HEK293T (cell line): ENCODE measurements around the gene DYNLL2.

ENCODE experiments used
- CTCF ChIA-PET: fragments of 350-600 bp; formaldehyde crosslinking; extraction: SDS; loops from one replicate; lab custom pipeline; 2021; ENCODE audit warnings: antibody characterized with exemption, inconsistent platforms; lab: Yijun Ruan, JAX
- POLR2A ChIA-PET: fragments of 350-600 bp; formaldehyde crosslinking; extraction: SDS; loops from one replicate; lab custom pipeline; 2020; ENCODE audit warnings: antibody characterized with exemption, inconsistent platforms; lab: Yijun Ruan, JAX
- DNase-seq: peaks from one replicate; pipeline ENCODE4 v3.0.0; 2012; ENCODE audit warnings: mixed read lengths; ENCODE audit errors: extremely low spot score
- ARNT ChIP-seq: fragments of 450-650 bp; IDR thresholded peaks from 2 replicates; pipeline ENCODE4 v1.6.1; 2017; ENCODE audit warnings: mild to moderate bottlenecking
- BHLHE40 ChIP-seq: fragments of 450-650 bp; IDR thresholded peaks from 2 replicates; pipeline ENCODE4 v1.6.1; 2016; ENCODE audit warnings: mild to moderate bottlenecking, moderate library complexity, borderline replicate concordance
- CTBP1 ChIP-seq: fragments of 450-650 bp; IDR thresholded peaks from 2 replicates; pipeline ENCODE4 v1.6.1; 2016; ENCODE audit warnings: borderline replicate concordance
- ELF4 ChIP-seq: fragments of 450-650 bp; IDR thresholded peaks from 2 replicates; pipeline ENCODE4 v1.6.1; 2017; ENCODE audit warnings: antibody characterized with exemption
- FOXA1 ChIP-seq: fragments of 450-650 bp; IDR thresholded peaks from 2 replicates; pipeline ENCODE4 v1.6.1; 2016; ENCODE audit warnings: mild to moderate bottlenecking
- FOXK2 ChIP-seq: fragments of 450-650 bp; IDR thresholded peaks from 2 replicates; pipeline ENCODE4 v1.6.1; 2016; ENCODE audit warnings: mild to moderate bottlenecking
- FOXM1 ChIP-seq: fragments of 450-650 bp; IDR thresholded peaks from 2 replicates; pipeline ENCODE4 v1.6.1; 2017; ENCODE audit warnings: mild to moderate bottlenecking, borderline replicate concordance
- HDGF ChIP-seq: fragments of 450-650 bp; IDR thresholded peaks from 2 replicates; pipeline ENCODE4 v1.6.1; 2017; ENCODE audit warnings: antibody characterized with exemption, borderline replicate concordance
- L3MBTL2 ChIP-seq: fragments of 450-650 bp; conservative IDR thresholded peaks from 2 replicates; pipeline ENCODE4 v1.6.1; 2016; ENCODE audit warnings: mild to moderate bottlenecking
- LEF1 ChIP-seq: fragments of 450-650 bp; IDR thresholded peaks from 2 replicates; pipeline ENCODE4 v1.6.1; 2017; ENCODE audit warnings: mild to moderate bottlenecking, borderline replicate concordance
- NFRKB ChIP-seq: fragments of 450-650 bp; IDR thresholded peaks from 2 replicates; pipeline ENCODE4 v1.6.1; 2016; ENCODE audit warnings: mild to moderate bottlenecking, moderate library complexity
- PKNOX1 ChIP-seq: fragments of 450-650 bp; IDR thresholded peaks from 2 replicates; pipeline ENCODE4 v1.6.1; 2016
- SP1 ChIP-seq: fragments of 450-650 bp; IDR thresholded peaks from 2 replicates; pipeline ENCODE4 v1.6.1; 2017
- SUZ12 ChIP-seq: fragments of 450-650 bp; IDR thresholded peaks from 2 replicates; pipeline ENCODE4 v1.6.1; 2016; ENCODE audit warnings: mild to moderate bottlenecking
- TARDBP ChIP-seq: fragments of 450-650 bp; IDR thresholded peaks from 2 replicates; pipeline ENCODE4 v1.6.1; 2016
- ZNF384 ChIP-seq: fragments of 450-650 bp; IDR thresholded peaks from 2 replicates; pipeline ENCODE4 v1.6.1; 2016

Gene DYNLL2

GRCh38 chr17:58046239-58047094, 36.8 kb upstream of the DYNLL2 start:
- ChIA-PET CTCF (no interaction called here), POLR2A (interaction anchor here (1.1 kb wide), 1 partner anchor 39 kb away, joined by 4 read pairs; the partner anchor contains the start of gene SRSF1)
- no peak for DNase-seq
- TF ChIP-seq TARDBP (no peak), HDGF (no peak), LEF1 (no peak), FOXA1 (no peak), FOXK2 (no peak), FOXM1 (no peak), L3MBTL2 (no peak), NFRKB (no peak), ZNF384 (no peak), CTBP1 (no peak), SUZ12 (no peak), PKNOX1 (no peak)

GRCh38 chr17:58047376-58048150, 35.7 kb upstream of the DYNLL2 start:
- POLR2A ChIA-PET: interaction anchor here (1.1 kb wide), 1 partner anchor 40 kb away, joined by 4 read pairs; the partner anchor contains the start of gene SRSF1
- CTCF ChIA-PET: no interaction called here
- no peak for DNase-seq

GRCh38 chr17:58049533-58049932, 33.7 kb upstream of the DYNLL2 start:
- DNase-seq: no peak
- TF ChIP-seq SUZ12: no peak
- no peak for TF ChIP-seq FOXM1
- TF ChIP-seq L3MBTL2: no peak
- TF ChIP-seq HDGF: no peak
- TF ChIP-seq TARDBP: no peak
- no peak for TF ChIP-seq FOXK2
- no peak for TF ChIP-seq ELF4
- TF ChIP-seq BHLHE40: no peak
- TF ChIP-seq PKNOX1: no peak
- TF ChIP-seq ZNF384: no peak
- no peak for TF ChIP-seq FOXA1
- TF ChIP-seq ARNT: no peak
- TF ChIP-seq NFRKB: no peak
- CTCF ChIA-PET: no interaction called here
- POLR2A ChIA-PET: no interaction called here

More at GRCh38 chr17:58047376-58048150, 35.7 kb upstream of the DYNLL2 start:
- TF ChIP-seq ZNF384: no peak
- TF ChIP-seq ARNT: no peak
- no peak for TF ChIP-seq LEF1
- no peak for TF ChIP-seq L3MBTL2
- no peak for TF ChIP-seq SUZ12
- no peak for TF ChIP-seq NFRKB
- TF ChIP-seq ELF4: no peak
- TF ChIP-seq FOXK2: no peak
- no peak for TF ChIP-seq PKNOX1
- no peak for TF ChIP-seq FOXM1
- no peak for TF ChIP-seq TARDBP
- TF ChIP-seq BHLHE40: no peak
- TF ChIP-seq CTBP1: no peak

- CTCF ChIA-PET: no interaction called here
- TF ChIP-seq ELF4 (no peak), ZNF384 (no peak), FOXK2 (no peak), ARNT (no peak), FOXM1 (no peak)
- POLR2A ChIA-PET: no interaction called here
- no peak for DNase-seq
Observed at GRCh38 chr17:58050966-58051365, 32.3 kb upstream of the DYNLL2 start.

- POLR2A ChIA-PET: no interaction called here
- DNase-seq: no peak
- CTCF ChIA-PET: no interaction called here
Observed at GRCh38 chr17:58051468-58051867, 31.8 kb upstream of the DYNLL2 start.

More at GRCh38 chr17:58051468-58051867, 31.8 kb upstream of the DYNLL2 start:
- TF ChIP-seq LEF1: no peak
- no peak for TF ChIP-seq NFRKB
- no peak for TF ChIP-seq TARDBP
- no peak for TF ChIP-seq ELF4
- no peak for TF ChIP-seq BHLHE40
- no peak for TF ChIP-seq HDGF
- TF ChIP-seq FOXM1: no peak
- no peak for TF ChIP-seq ZNF384
- TF ChIP-seq L3MBTL2: no peak
- no peak for TF ChIP-seq SP1
- TF ChIP-seq ARNT: no peak
- no peak for TF ChIP-seq SUZ12
- TF ChIP-seq CTBP1: no peak
- TF ChIP-seq FOXK2: no peak
- TF ChIP-seq PKNOX1: no peak
- TF ChIP-seq FOXA1: no peak
